GM21423 (cell line): ENCODE results near the gene TBL2.
"Not testable (repeated sequence)": the region's sequence is repeated elsewhere in the genome, so short reads cannot be mapped to it uniquely, and the experiment has no call there.

ENCODE experiments used
- ATAC-seq: cut with Tn5 transposase; IDR thresholded peaks from one replicate; pipeline ENCODE4 v1.9.1; 2021; ENCODE audit warnings: mild to moderate bottlenecking, moderate library complexity; ENCODE audit not compliant: unreplicated experiment

TBL2 gene, protein sequence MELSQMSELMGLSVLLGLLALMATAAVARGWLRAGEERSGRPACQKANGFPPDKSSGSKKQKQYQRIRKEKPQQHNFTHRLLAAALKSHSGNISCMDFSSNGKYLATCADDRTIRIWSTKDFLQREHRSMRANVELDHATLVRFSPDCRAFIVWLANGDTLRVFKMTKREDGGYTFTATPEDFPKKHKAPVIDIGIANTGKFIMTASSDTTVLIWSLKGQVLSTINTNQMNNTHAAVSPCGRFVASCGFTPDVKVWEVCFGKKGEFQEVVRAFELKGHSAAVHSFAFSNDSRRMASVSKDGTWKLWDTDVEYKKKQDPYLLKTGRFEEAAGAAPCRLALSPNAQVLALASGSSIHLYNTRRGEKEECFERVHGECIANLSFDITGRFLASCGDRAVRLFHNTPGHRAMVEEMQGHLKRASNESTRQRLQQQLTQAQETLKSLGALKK

DNA sequence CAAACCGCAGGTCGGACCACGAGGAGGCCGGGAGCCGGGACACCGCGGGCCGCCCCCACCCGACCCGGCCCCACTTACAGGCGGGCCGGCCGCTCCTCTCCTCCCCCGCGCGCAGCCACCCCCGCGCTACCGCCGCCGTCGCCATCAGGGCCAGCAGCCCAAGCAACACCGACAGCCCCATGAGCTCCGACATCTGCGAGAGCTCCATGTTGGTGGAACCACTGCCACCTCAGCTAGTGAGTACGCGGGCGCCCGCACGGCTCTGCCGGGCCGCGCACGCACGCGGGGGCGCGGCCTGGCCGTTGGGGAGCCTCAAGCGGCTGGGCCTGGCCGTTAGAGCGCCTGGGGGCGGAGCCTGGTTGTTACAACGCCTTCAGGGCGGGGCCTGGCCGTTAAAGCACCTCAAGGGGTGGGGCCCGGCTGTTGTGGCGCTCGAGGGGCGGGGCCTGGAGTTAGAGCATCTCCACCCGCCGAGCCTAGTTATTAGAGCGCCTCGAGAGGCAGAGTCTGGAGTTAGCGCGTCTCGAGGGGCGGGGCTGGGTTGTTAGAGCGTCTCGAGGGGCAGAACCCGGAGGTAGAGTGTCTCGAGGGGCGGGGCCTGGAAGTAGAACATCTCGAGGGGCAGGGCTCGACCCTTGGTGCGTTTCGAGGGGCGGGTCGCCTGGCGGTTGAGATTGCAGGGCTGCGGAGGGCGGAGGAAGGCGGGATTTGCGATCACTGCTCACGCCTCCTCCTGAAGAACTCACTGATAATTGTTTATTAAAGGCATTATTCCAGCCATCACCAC, at the start of gene TBL2:
TBL2 (minus strand) TSS at position 238 of the 787 bp plus-strand sequence; CDS start at position 208, 30 bp downstream.
- ATAC-seq: peak; percentile 89

DNA sequence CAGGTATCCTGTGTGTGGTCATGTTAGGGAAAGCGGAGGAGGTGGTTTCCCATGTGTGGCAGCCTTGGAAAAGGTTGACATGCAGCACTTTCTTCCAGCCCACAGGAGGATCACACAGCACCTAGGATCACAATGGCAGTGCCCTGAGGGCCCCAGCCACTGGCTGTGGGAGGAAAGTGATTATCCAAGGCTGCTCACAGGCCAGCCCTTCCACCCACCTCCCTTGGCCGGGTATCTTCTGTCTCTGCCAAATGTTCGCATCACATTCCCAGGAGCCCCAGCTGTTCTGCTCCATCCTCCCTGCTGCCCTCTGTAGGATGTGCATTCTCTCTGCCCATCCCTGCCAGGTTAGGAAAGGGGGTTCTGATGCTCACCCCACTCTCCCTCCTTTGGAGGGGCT, 48.4 kb upstream of the TBL2 start:
- ATAC-seq: no peak

DNA sequence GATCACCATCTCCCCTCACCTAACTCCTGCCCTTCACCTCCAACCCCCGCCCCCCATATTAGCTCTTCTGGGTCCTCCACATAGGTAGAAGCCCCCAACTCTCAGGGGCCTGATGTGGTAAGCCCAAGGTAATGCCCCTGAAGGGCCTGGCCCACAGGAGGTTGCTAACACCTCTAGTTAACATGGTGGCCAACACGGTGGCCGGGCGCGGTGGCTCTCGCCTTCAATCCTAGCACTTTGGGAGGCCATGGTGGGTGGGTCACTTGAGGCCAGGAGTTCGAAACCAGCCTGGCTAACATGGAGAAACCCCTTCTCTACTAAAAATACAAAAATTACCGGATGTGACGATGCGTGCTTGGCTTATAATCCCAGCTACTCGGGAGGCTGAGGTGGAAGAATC, 46.9 kb upstream of the TBL2 start:
- no peak for ATAC-seq

GRCh38 chr7:73624669-73625001, 46.3 kb upstream of the TBL2 start:
- ATAC-seq: no peak

- ATAC-seq: no peak
These were observed 45.7 kb upstream of the TBL2 start, which contains the start of gene MLXIPL for GRCh38 chr7:73623798-73624668. Gene MLXIPL (minus strand): TSS chr7:73624522. CDS start chr7:73624492, 30 bp downstream.

DNA sequence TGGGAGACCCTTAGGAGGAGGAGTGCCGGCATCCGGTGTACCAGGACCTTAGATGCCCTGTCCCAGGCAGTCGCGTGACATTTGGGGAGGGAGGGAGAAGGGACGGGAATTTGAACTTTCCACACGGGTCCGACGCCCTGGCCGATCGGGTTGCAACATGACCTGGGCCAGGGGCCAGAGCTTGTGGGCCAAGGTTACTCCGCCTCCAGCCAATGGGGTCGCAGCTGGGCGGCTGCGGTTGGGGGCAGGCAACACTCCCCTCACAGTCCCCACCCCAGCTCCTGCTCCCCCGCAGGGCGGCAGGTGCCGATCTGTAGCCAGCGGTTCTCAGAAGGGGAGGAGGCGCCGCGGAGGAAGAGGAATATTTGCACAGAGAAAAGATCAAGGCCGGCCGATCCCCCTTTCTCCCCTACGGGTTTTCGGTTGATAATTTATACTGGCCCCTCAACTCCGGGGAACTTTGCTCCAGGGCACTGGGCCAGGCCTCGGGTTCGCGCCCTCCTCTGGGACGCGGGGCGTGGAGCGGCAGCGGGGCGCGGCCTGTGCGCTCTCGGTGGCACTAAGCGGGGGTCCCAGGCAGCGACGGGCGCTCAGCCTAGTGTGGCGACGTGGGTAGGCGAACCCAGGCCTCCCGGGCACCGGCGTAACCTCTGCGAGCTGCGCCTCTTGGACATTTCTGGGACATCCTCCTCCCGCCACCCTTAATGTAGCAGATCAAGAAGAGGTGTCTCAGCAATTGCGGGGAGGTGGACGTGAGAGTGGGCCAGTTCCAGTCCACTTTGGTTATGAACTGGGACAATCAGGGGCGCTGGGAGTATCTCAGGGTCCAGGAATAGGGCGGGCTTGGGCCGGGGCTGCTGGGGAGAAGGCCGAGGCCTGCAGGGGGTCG, 44.8 kb upstream of the TBL2 start:
- ATAC-seq: no peak

- no peak for ATAC-seq
These were observed 44.1 kb upstream of the TBL2 start for GRCh38 chr7:73622527-73622908.

DNA sequence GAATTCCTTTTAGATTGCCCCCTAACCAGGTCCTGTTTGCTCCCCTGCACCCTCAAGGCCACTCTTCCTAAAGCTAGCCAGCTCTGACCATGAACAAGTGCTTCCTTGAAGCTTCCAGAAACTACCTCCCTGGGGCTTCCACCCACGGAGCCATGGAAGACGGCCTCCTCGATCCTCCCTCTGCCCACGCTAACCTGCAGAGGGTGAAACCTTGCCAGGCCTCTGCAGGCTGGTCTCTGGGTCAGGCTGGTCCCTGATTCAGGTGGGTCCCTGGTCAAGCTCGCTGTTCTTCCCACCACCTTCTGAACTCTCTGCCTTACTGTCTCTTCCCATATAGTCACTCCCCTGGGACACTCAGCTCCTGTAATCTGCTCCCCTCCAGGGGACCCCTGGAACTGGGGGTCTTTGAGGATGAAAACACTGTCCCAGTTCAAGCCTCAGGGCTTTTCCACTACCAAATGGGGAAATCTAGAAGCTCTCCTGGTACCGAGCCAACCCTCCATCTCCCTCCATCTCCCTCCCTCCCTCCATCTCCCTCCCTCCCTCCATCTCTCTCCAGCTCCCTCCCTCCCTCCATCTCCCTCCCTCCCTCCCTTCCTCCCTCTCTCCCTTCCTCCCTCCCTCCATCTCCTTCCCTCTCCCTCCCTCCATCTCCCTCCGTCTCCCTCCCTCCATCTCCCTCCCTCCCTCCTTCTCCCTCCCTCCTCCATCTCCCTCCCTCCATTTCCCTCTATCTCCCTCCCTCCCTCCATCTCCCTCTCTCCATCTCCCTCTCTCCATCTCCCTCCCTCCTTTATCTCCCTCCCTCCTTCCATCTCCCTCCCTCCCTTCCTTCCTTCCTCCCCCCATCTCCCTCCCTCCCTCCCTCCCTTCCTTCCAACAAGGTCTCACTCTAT, 43.0 kb upstream of the TBL2 start:
- ATAC-seq: no peak

DNA sequence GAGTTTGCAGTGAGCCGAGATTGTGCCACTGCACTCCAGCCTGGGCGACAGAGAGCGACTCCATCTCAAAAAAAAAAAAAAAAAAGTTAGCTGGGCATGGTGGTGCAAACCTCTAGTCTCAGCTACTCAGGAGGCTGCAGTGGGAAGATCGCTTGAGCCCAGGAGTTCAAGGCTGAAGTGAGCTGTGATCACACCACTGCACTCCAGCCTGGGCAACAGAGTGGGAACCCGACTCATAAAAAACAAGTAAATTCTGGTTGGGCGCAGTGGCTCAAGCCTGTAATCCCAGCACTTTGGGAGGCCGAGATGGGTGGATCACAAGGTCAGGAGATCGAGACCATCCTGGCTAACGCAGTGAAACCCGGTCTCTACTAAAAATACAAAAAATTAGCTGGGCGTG, 41.0 kb upstream of the TBL2 start:
- ATAC-seq: not testable (repeated sequence)

DNA sequence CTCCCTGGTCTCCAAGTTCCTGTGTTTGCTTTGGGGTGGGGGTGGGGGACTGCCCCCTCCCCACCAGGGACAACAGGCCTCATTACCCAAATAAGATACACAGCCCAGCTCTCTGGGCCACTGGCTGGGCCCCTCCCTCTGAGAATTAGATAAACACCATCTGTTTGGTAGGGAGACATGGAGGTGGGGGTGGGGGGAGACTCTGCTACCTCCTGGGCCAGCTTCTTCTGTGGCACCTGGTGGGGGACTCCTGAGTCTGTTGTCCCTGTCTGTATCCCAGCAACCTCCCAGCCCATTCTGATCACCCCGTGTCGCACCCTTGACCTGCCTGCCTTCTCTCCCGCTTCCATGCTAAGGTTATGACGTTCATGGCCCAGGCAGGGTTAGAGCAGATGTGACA, 40.2 kb upstream of the TBL2 start:
- ATAC-seq: no peak

DNA sequence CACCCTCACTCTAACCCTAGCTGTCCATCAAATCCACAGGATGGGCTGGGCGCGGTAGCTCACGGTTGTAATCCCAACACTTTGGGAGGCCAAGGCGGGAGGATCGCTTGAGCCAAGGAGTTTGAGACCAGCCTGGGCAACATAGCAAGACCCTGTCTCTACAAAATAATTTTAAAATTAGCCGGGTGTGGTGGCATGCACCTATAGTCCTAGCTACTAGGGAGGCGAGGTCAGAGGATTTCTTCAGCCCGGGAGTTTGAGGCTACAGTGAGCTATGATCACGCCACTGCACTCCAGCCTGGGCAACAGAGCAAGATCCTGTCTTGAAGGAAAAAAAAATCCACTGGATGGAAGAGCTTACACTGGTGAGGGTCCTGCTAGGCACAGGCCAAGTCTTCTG, 39.1 kb upstream of the TBL2 start:
- ATAC-seq: not testable (repeated sequence)

DNA sequence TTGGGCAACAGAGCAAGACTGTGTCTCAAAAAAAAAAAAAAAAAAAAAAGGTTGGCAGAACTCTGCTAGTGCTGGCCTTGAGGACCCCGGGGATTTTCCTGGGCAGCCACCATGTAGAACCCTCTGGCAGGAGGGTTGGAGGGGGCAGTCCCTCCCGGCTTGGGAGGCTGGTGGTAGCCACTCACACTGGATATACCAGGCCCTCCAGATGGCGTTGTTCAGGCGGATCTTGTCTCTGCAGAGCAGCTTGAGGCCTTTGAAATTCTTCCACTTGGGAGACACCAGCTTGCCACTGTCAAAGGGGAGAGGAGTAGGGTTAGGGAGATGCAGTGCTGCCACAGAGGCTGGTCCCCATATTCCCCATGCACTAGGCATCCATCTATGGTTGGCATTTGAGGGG, 37.5 kb upstream of the TBL2 start:
- no peak for ATAC-seq

DNA sequence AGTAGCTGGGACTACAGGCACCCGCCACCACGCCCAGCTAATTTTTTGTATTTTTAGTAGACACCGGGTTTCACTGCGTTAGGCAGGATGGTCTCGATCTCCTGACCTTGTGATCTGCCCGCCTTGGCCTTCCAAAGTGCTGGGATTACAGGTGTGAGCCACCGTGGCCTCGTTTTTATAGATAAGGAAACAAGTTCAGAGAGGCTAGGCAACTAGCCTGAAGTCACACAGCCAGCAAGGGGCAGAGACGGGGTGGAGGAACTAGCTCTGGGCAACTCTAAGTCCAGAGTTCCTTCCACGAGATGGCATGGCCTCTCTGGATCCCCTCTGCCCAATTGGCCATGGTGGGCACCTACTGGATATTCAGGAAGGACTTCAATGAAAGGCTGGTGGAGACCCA, 36.6 kb upstream of the TBL2 start:
- ATAC-seq: not testable (repeated sequence)

DNA sequence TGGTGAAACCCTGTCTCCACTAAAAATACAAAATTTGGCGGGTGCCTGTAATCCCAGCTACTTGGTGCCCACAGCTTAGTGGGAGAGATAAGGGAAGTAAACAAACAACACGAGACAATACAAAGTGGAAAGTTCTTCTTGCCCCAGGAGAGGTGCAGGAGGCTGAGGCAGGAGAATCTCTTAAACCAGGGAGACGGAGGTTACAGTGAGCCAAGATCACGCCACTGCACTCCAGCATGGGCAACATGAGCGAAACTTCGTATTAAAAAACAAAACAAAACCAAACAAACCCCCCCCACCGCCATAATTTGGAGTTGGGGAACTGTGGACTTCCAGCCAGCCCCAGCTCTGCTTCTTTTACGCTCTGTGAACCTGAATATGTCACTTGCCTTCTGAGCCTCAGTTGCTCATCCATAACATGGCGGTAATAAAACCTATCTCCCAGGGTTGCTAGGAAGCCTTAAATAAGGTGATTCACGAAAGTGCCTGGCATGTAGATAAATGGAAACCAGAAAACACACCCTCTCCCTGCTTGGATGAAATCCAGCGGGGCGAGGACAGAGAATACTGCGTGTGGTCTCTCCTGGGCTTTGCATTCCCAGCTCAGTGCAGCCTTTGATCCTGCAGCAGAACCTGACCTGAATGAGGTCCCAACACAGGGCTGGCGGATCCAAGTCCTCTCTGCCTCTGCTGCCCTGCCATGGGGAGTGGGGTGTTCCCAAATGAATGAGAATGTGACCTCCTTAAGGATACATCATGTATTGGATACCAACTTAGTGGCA, 35.8 kb upstream of the TBL2 start:
- ATAC-seq: no peak

DNA sequence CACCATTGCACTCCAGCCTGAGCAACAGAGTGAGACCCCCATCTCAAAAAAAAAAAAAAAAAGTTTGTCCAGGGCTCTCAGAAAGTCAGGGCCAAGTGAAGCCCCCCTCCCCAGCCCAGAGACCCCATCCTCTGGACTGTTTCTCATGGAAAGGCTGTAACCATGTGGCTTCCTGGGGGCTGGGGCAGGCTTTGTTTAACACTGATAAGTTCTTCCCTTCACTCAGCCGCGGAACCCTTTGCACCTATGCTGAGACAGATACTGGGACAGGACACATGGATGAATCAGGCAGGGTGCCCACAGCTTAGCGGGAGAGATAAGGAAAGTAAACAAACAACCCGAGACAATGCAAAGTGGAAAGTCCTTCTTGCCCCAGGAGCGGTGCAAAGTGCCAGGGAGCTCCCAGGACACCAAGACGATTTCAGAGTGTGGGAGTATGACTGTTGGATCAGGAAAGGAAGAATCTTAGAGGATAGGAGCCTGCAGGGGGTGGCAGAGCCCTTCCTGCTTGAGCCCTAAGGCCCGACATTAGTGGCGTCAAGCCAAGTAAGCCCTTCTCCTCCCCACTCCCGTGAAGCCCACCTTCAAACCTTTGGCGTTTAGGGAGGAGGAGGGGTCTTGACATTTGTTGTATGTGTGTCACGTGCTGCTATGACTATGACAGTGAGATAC, 34.4 kb upstream of the TBL2 start:
- no peak for ATAC-seq

DNA sequence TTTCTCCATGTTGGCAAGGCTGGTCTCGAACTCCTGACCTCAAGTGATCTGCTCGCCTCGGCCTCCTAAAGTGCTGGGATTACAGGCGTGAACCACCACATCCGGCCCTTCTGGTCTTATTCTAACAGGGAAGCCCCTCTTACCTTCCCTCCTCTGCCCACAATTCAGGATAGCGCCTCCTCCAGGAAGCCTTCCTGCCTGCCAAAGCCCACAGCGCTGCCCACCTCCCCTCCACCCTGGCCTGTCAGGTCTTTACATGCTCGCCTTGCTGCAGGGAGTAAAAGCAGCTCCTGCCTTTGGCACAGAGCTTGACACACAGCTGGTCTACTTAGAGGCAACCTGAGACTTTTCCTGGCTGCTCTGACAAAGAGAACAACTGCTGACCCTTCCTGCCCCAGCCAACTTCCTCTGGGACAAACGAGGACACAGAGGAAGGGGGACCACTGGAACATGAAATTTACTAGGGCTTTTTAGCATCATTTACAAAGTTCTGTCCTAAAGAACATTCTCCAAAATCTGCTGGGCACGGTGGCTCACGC, 32.7 kb upstream of the TBL2 start:
- ATAC-seq: no peak

GRCh38 chr7:73610105-73610504, 31.7 kb upstream of the TBL2 start:
- no peak for ATAC-seq

- ATAC-seq: not testable (repeated sequence)
These were observed 29.3 kb upstream of the TBL2 start for GRCh38 chr7:73607692-73607983.
